HepG2 (cell line): ENCODE measurements around the gene DLST.

Source experiments
- ELF1 ChIP-seq: sonication (generic); formaldehyde crosslinking; IDR thresholded peaks from 2 replicates; pipeline ENCODE4 v1.4.0; 2020; ENCODE audit warnings: missing genetic modification reagents
- EZH2 ChIP-seq: conservative IDR thresholded peaks from 2 replicates; pipeline ENCODE4 v1.6.1; 2012; ENCODE audit warnings: mild to moderate bottlenecking, low read depth, low read length, moderate library complexity
- NFYB ChIP-seq: sonication (generic); formaldehyde crosslinking; IDR thresholded peaks from 2 replicates; pipeline ENCODE4 v1.4.0; 2020; ENCODE audit warnings: missing genetic modification reagents
- YY1 ChIP-seq: IDR thresholded peaks from 2 replicates; pipeline ENCODE4 v1.6.1; 2011; ENCODE audit warnings: low read length, low read depth, moderate library complexity, mild to moderate bottlenecking; ENCODE audit not compliant: insufficient read depth, insufficient replicate concordance
- ZKSCAN1 ChIP-seq: fragments of 150-350 bp; IDR thresholded peaks from 2 replicates; pipeline ENCODE4 v1.6.1; 2014; ENCODE audit warnings: low read length

DNA sequence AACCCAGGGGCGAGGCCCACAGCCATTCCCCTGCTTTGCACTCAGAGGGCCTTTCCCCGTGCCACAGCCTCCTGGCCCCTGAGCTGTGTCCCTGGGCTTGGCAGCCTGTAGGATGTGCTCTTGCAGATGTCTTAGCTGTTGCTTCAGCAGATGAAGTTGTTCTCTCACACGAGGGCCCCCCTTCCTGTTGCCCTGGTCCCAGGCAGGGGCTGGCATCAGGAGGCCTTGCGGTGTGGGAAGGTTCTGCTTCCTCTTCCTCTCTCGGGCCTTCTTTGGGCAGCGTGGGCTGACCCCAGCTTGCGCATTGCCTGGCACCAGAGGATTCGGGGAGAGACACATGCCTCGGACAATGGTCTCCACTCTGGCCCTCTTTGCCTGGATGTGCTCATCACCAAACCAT lies 18.4 kb upstream of the DLST start:
- TF ChIP-seq EZH2 = no peak
- TF ChIP-seq YY1 = no peak
- TF ChIP-seq ZKSCAN1 = no peak
- TF ChIP-seq ELF1 (CRISPR knock-in tag) = no peak
- no peak for TF ChIP-seq NFYB
